ENCODE results near the gene ZCCHC17. TPM values are rescaled to one million over a fixed set of nuclear protein-coding genes. Genes with fewer than 3 reads are reported as not detected.

ZCCHC17 gene
- total RNA-seq, 2 donors from 2014 or later, result 18.7 to 20.3 TPM

GRCh38 chr1:31408788-31409318 is 112.0 kb downstream of the ZCCHC17 start:
- no peak for DNase-seq (ENCODE audit: low spot score)
- intact Hi-C loops (cut with DNase I), result no loop called here

DNA sequence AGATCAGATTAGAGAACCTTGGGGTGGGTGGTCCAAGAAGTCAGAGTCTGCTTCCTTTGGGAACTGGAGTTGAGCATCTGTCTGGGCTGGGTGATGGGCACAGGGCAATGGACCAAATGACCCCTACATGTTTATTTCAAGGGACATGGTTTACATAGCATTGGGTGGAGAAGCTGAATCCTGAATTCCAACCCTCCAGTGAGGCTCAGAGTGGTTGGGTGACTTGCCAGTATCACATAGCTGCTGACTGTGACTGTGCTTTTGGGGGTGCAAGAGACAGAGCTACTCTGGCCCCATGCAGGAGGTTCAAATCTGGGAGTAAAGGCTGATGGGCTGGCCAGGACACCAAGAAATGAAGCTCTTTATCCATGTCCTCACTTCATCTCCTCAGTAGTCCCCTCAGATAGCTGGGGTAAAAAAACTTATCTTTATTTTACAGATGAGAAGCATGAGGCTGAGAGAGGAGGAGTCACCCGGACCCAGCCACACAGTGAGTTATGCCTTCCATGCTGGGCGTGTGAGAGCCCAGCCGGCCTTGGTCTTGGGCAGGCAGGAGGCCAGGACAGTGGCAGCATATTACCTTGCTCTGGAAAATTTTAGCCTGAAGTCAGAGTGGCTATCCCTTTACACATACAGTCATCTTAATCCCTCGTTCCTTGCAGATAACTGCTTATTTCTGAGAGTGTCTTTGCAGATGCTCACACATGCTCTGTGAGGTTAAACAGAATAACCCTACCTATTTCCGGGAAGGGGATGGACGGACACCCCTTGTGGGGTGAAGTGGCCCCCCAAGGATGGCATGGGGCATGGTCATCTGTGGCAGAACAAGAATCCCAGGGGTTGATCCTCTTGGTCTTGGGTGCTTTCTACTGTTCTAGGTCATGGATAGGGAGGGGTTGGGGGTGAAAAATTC is 113.4 kb downstream of the ZCCHC17 start:
- no peak for DNase-seq (ENCODE audit: low spot score)
- intact Hi-C loops (cut with DNase I), result no loop called here

DNA sequence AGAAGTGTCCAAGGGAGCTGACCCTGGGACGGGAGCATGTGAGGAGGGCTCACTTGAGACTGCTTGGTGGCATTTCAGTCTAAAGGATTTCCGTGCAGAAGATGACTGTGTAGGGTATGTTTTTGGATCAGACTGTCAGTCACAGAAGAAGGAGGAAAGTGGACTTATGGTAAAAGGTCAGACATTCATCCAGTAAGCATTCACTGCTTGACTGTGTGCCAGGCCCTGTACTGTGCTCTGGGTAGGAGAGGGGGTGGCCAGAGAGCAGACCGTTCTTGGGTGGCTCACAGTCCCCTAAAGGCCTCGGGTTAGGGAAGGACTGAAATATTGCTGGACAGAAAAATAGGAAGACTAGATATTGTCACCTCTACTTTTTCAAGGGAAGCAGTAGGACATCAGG is 114.0 kb downstream of the ZCCHC17 start:
- intact Hi-C loops (cut with DNase I), result no loop called here

DNA sequence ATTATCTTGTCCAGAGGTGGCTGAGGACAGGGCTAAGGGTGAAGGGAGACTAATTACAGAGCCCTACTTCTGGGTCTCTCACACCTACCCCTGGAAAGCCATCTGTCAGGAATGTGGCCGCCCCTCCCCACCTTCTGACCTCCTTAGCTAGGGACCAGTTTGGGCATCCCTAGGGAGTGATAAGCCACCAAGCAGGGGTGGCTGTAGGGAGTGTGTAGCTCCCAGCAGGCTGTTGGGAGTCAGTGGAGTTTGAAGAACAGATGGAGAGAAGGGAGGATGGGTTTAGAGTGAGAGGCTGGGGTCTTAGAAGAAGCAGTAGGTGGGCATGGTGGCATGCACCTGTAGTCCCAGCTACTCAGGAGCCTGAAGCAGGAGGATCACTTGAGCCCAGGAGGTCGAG is 115.4 kb downstream of the ZCCHC17 start:
- intact Hi-C loops (cut with DNase I), result no loop called here
- DNase-seq (ENCODE audit: low spot score), result no peak

More for the DNA sequence above, 114.0 kb downstream of the ZCCHC17 start:
- no peak for DNase-seq (ENCODE audit: low spot score)

DNA sequence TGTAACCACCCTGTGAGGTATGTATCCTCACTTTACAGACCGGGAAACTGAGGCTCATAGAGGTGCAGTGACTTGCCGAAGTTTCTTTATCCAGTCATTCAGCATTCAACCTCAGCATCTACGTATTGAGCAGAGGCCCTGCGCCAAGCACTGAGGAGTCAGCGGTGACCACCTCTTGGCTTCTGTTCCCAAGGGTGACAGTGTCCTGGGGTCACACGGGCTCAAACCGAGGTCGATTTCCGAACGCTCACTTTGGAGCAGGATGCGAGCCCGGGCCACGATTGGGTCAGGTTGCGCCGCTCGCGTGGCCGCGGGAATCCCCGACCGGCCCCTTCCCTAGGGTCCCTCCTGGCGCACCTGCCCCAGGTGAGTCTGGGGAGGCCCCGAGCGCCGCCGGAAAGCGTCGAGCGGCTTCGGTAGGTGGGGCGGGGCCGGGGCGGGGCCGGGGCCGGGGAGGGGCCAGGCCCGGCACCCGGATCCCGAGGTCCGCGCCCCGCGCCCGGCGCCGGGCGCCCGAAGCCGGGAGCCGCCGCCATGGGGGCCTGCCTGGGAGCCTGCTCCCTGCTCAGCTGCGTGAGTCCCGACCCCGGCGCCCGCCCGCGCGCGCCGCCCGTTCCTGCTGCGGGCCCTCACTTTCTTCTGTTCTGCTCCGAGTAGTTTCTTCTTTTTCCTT is 116.0 kb downstream of the ZCCHC17 start, which contains the start of gene SERINC2:
Gene SERINC2 (plus strand): TSS at position 482 of the 673 bp plus-strand sequence. CDS start 53 bp downstream, at position 535.
- intact Hi-C loops (cut with DNase I), result no loop called here
- DNase-seq (ENCODE audit: low spot score), result no peak

GRCh38 chr1:31413405-31414001 is 116.7 kb downstream of the ZCCHC17 start:
- intact Hi-C loops (cut with DNase I), result no loop called here
- peak; percentile 92 for DNase-seq (ENCODE audit: low spot score)

Other genes with a start within 250 kb of the ZCCHC17 start
- 10 to 100 TPM; 73.2 to 87.9 TPM for gene PUM1, start 231.3 kb upstream of the ZCCHC17 start, total RNA-seq
- gene NKAIN1, start 57.1 kb upstream of the ZCCHC17 start, total RNA-seq, result under 1 TPM in 1 of 2 donors, not detected in 1; 0.28 TPM
- gene SNRNP40, start 244 bp upstream of the ZCCHC17 start, total RNA-seq, result 10 to 100 TPM; 28.6 to 32.6 TPM
- gene FABP3, start 76.0 kb downstream of the ZCCHC17 start, total RNA-seq, result 100 to 1,000 TPM; 132 to 142 TPM
- gene SERINC2, start 116.2 kb downstream of the ZCCHC17 start, total RNA-seq, result 1 to 10 TPM; 3.9 to 5.1 TPM